Endothelial cell (in vitro differentiated cells): ENCODE measurements around the gene PANK4. TPM values are rescaled to one million over a fixed set of nuclear protein-coding genes. Genes with fewer than 3 reads are reported as not detected.
A peak's percentile ranks its signal among the peaks of the same experiment; 100 is the strongest.

Experiments
- DNase-seq: peaks from one replicate; pipeline ENCODE4 v3.0.0; 2021; ENCODE audit warnings: low spot score
- H3K27ac Mint-ChIP-seq: one replicate; pipeline ENCODE4 v1.8.0; 2021; ENCODE audit warnings: mixed read lengths, inconsistent platforms; ENCODE audit not compliant: unreplicated experiment
- H3K27me3 Mint-ChIP-seq: one replicate; pipeline ENCODE4 v1.8.0; 2021; ENCODE audit warnings: mild to moderate bottlenecking, moderate library complexity, mixed read lengths, inconsistent platforms; ENCODE audit not compliant: unreplicated experiment
- H3K36me3 Mint-ChIP-seq: one replicate; pipeline ENCODE4 v1.8.0; 2021; ENCODE audit warnings: mild to moderate bottlenecking, low read depth, mixed read lengths, inconsistent platforms; ENCODE audit not compliant: unreplicated experiment
- H3K4me1 Mint-ChIP-seq: one replicate; pipeline ENCODE4 v1.8.0; 2021; ENCODE audit warnings: mild to moderate bottlenecking, mixed read lengths, inconsistent platforms; ENCODE audit not compliant: unreplicated experiment
- H3K4me3 Mint-ChIP-seq: one replicate; pipeline ENCODE4 v1.8.0; 2021; ENCODE audit warnings: mild to moderate bottlenecking, mixed read lengths, inconsistent platforms; ENCODE audit not compliant: unreplicated experiment
- H3K9me3 Mint-ChIP-seq: one replicate; pipeline ENCODE4 v1.8.0; 2021; ENCODE audit warnings: mixed read lengths, inconsistent platforms; ENCODE audit not compliant: unreplicated experiment
- CTCF ChIP-seq: fragments of 200-600 bp; sonication (generic); IDR thresholded peaks from one replicate; pipeline ENCODE4 v1.5.0; 2021; ENCODE audit warnings: antibody characterized with exemption; ENCODE audit not compliant: unreplicated experiment
- total RNA-seq: library from RNA; stranded (reverse); fragmentation: NEBNext Ultra II Directional; extraction: Animal tissue kit (Norgen Biotek cat#: 25700); gene quantifications from one replicate; pipeline ENCODE4 v1.2.1, GENCODE V29; 2021; ENCODE audit not compliant: unreplicated experiment

PANK4 gene
- total RNA-seq, 1 donor from 2014 or later: 32.3 TPM

- H3K27me3 Mint-ChIP-seq: peaks cover 17% of the 10 kb centered on the region
- H3K4me1 Mint-ChIP-seq: peaks cover 16% of the 10 kb centered on the region
- no peak overlapping the region for H3K4me3 Mint-ChIP-seq
- no peak for DNase-seq
- H3K9me3 Mint-ChIP-seq: no peaks in the 10 kb centered on the region
- TF ChIP-seq CTCF: no peak
- no peak overlapping the region for H3K27ac Mint-ChIP-seq
- peaks cover 5% of the 10 kb centered on the region for H3K36me3 Mint-ChIP-seq
These were observed 2.2 kb upstream of the PANK4 start for GRCh38 chr1:2528611-2528965.

GRCh38 chr1:2528016-2528415 lies 1.6 kb upstream of the PANK4 start:
- no peak overlapping the region for H3K4me3 Mint-ChIP-seq
- peaks cover 5% of the 10 kb centered on the region for H3K36me3 Mint-ChIP-seq
- no peaks in the 10 kb centered on the region for H3K9me3 Mint-ChIP-seq
- H3K27ac Mint-ChIP-seq: no peak overlapping the region
- H3K27me3 Mint-ChIP-seq: peaks cover 14% of the 10 kb centered on the region
- DNase-seq: no peak
- H3K4me1 Mint-ChIP-seq: peaks cover 21% of the 10 kb centered on the region
- TF ChIP-seq CTCF: no peak

- no peak for DNase-seq
- Mint-ChIP-seq H3K36me3 (peaks cover 7% of the 10 kb centered on the region), H3K27ac (no peak overlapping the region), H3K4me1 (peaks cover 26% of the 10 kb centered on the region), H3K9me3 (no peaks in the 10 kb centered on the region), H3K27me3 (peaks cover 13% of the 10 kb centered on the region), H3K4me3 (no peak overlapping the region)
- no peak for TF ChIP-seq CTCF
These were observed 1.1 kb upstream of the PANK4 start for GRCh38 chr1:2527556-2527860.

- no peak for DNase-seq
- TF ChIP-seq CTCF: no peak
- Mint-ChIP-seq H3K4me1 (peaks cover 27% of the 10 kb centered on the region), H3K27me3 (peaks cover 13% of the 10 kb centered on the region), H3K36me3 (peaks cover 9% of the 10 kb centered on the region), H3K4me3 (peak overlapping the region; percentile 63), H3K27ac (peak overlapping the region; percentile 72), H3K9me3 (no peaks in the 10 kb centered on the region)
These were observed 594 bp upstream of the PANK4 start for GRCh38 chr1:2526824-2527555.

GRCh38 chr1:2525572-2525919 lies 850 bp downstream of the PANK4 start:
- TF ChIP-seq CTCF: no peak
- no peak for DNase-seq
- Mint-ChIP-seq H3K4me1 (peaks cover 27% of the 10 kb centered on the region), H3K27me3 (peaks cover 13% of the 10 kb centered on the region), H3K4me3 (peak overlapping the region; percentile 87), H3K27ac (no peak overlapping the region), H3K36me3 (peaks cover 16% of the 10 kb centered on the region), H3K9me3 (no peaks in the 10 kb centered on the region)
